Coronary artery (tissue), 2 donors: ENCODE data around the gene ADGRF3.
"Not testable (repeated sequence)": the region's sequence is repeated elsewhere in the genome, so short reads cannot be mapped to it uniquely, and the experiment has no call there.

Source experiments
- DNase-seq: peaks from one replicate; pipeline ENCODE4 v3.0.0-alpha.2; 2017; ENCODE audit warnings: low spot score
- H3K27ac ChIP-seq, 2 donors: fragments of 200-600 bp; sonication (generic); one replicate each; pipeline ENCODE4 v1.5.1; 2016 to 2019
- H3K4me3 ChIP-seq: fragments of 200-600 bp; sonication (generic); 2 replicates; pipeline ENCODE4 v1.5.1; 2016; ENCODE audit warnings: mild to moderate bottlenecking, moderate library complexity
- TF ChIP-seq, protein P1 (sequence below): fragments of 200-600 bp; sonication (generic); IDR thresholded peaks from one replicate; pipeline ENCODE4 v1.5.1; 2019; ENCODE audit warnings: antibody characterized with exemption

The ADGRF3 gene

GRCh38 chr2:26316845-26317244 lies 29.7 kb downstream of the ADGRF3 start:
- no peak for DNase-seq
- H3K4me3 ChIP-seq = no peak overlapping the region
- no peak overlapping the region for H3K27ac ChIP-seq
- TF ChIP-seq, protein P1, sequence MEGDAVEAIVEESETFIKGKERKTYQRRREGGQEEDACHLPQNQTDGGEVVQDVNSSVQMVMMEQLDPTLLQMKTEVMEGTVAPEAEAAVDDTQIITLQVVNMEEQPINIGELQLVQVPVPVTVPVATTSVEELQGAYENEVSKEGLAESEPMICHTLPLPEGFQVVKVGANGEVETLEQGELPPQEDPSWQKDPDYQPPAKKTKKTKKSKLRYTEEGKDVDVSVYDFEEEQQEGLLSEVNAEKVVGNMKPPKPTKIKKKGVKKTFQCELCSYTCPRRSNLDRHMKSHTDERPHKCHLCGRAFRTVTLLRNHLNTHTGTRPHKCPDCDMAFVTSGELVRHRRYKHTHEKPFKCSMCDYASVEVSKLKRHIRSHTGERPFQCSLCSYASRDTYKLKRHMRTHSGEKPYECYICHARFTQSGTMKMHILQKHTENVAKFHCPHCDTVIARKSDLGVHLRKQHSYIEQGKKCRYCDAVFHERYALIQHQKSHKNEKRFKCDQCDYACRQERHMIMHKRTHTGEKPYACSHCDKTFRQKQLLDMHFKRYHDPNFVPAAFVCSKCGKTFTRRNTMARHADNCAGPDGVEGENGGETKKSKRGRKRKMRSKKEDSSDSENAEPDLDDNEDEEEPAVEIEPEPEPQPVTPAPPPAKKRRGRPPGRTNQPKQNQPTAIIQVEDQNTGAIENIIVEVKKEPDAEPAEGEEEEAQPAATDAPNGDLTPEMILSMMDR = no peak

DNA sequence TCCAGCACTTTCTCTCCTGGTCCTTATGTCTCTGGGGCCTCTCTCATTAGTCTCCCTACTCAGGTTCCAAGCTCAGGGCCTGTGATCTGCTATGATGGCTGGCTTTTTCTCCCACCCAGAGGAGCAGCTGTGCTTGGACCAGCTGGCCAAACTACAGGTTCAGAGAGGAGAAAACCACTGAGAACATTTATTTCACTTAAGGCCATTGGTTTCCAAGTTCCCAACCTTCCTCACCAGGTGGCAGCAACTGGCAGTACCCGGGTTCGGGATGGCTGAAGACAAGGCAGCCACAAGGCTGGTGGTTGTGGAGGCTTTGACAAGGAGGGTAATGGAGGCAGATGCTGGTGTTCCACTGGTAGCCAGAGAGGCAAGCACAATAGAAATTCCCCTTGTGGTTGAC lies 30.5 kb downstream of the ADGRF3 start:
- Histone ChIP-seq H3K4me3 (no peak overlapping the region), H3K27ac (no peak overlapping the region)
- no peak for DNase-seq
- TF ChIP-seq, protein P1 = no peak

DNA sequence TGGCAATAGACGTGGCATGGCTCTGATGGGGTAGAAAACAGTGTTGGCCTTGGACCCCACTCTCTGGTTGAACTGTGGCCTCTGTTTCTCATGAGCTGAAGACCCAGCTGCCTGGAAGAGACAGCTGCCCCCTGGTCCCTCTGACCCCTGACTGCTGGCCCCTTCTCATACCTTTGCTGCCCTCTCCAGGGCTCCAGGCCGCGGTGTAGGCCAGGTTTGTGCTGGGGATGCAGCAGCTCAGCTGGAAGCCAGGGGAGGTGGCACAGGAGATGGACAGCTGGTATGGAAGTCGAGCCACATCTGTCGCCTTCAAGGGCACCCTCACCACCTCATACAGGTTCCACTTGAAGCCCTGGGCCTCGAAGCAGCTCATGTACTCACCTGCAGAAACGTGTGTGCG lies 32.3 kb downstream of the ADGRF3 start:
- TF ChIP-seq, protein P1 = no peak
- H3K27ac ChIP-seq = no peak overlapping the region
- DNase-seq = no peak
- H3K4me3 ChIP-seq = no peak overlapping the region

DNA sequence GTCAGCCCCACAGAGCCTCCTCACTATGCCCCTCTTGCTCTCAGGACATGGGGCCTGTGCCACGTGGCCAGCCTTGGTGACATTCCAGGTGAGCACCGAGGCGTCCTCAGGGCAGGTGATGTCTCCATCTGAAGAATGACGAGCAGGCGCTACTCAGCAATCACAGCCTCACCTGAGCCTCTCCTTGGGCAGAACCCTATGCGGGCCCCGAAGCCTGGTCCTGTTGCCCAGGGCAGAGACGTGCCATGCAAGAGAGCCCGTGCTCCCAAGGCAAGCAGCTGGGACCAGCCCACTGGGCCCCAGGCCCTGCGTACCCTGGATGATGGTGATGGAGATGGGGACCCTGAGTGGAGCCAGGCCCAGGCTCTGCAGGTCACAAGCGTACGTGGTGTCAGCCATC lies 33.1 kb downstream of the ADGRF3 start:
- H3K27ac ChIP-seq = no peak overlapping the region
- DNase-seq = no peak
- H3K4me3 ChIP-seq = no peak overlapping the region
- TF ChIP-seq, protein P1 = no peak

GRCh38 chr2:26312471-26312870 lies 34.1 kb downstream of the ADGRF3 start:
- Histone ChIP-seq H3K4me3 (no peak overlapping the region), H3K27ac (no peak overlapping the region)
- no peak for DNase-seq
- TF ChIP-seq, protein P1 = no peak

GRCh38 chr2:26309921-26310320 lies 36.7 kb downstream of the ADGRF3 start:
- TF ChIP-seq, protein P1 = no peak
- no peak for DNase-seq
- no peak overlapping the region for H3K4me3 ChIP-seq
- no peak overlapping the region for H3K27ac ChIP-seq

GRCh38 chr2:26305540-26305939 lies 41.0 kb downstream of the ADGRF3 start:
- no peak for DNase-seq
- Histone ChIP-seq H3K4me3 (no peak overlapping the region), H3K27ac (no peak overlapping the region)
- TF ChIP-seq, protein P1 = no peak

- not testable (repeated sequence) for H3K27ac ChIP-seq, DNase-seq, H3K4me3 ChIP-seq
Observed at GRCh38 chr2:26305094-26305493, 41.5 kb downstream of the ADGRF3 start.
